ENCODE data around the gene TNPO1.

DNA sequence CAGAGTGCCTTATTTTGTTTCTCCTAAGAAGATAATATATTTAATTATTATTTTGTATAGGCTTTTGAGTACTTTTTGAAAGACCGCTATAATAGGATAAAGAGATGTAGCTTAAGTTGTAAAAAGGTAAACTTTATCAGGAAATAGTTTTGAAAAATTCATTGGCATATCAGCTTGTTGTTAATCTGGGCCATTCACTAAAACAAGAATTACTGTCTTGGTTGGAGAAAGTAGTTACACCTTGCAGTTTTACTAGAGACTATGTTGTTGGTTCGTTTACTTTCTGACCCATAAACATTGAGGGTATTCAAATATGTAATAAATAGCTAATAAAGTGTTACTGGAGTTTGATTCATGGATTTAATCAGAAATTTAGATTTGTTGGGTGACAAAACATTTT is 33.7 kb downstream of the TNPO1 start:
- TF ChIP-seq, protein P1, sequence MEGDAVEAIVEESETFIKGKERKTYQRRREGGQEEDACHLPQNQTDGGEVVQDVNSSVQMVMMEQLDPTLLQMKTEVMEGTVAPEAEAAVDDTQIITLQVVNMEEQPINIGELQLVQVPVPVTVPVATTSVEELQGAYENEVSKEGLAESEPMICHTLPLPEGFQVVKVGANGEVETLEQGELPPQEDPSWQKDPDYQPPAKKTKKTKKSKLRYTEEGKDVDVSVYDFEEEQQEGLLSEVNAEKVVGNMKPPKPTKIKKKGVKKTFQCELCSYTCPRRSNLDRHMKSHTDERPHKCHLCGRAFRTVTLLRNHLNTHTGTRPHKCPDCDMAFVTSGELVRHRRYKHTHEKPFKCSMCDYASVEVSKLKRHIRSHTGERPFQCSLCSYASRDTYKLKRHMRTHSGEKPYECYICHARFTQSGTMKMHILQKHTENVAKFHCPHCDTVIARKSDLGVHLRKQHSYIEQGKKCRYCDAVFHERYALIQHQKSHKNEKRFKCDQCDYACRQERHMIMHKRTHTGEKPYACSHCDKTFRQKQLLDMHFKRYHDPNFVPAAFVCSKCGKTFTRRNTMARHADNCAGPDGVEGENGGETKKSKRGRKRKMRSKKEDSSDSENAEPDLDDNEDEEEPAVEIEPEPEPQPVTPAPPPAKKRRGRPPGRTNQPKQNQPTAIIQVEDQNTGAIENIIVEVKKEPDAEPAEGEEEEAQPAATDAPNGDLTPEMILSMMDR (IDR thresholded peaks at IDR 0.05; ENCODE audit: low read length), result no peak
- no peak for TF ChIP-seq EZH2 (optimal IDR thresholded peaks at IDR 0.05; ENCODE audit: low read depth, low read length)
